Measurements from ENCODE around the gene HIVEP3. TPM values are rescaled to one million over a fixed set of nuclear protein-coding genes. Genes with fewer than 3 reads are reported as not detected.

Gene HIVEP3
- total RNA-seq, 1 experiment from 2014 or later, result 0.55 TPM

DNA sequence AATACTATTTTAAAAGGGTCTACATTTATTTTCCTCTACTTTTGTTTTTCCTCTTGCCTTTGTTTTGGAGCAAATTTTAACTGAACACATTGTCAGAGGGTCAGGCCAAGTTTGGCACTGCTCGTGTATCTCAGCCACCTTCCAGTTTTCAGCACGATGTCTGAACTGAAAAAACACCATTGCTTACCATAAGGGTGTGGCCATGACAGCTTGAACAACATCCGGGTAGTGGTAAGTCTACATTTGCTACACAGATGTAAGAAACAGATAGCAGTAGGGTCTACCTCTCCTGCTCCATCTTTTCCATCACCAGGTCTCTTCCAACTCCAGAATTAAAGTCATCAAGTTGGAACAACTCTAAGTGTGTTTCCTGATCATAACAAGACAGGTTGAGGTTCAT lies 4.2 kb downstream of the HIVEP3 start:
- Mint-ChIP-seq H3K4me1 (peaks cover 36% of the 10 kb centered on the region), H3K4me3 (no peak overlapping the region), H3K27me3 (ENCODE audit: low read depth) (peaks cover 40% of the 10 kb centered on the region), H3K36me3 (no peaks in the 10 kb centered on the region), H3K27ac (no peak overlapping the region), H3K9me3 (peaks cover 6% of the 10 kb centered on the region)
- no peak for ATAC-seq
- CTCF ChIA-PET, result no interaction called here
- TF ChIP-seq, protein P1, sequence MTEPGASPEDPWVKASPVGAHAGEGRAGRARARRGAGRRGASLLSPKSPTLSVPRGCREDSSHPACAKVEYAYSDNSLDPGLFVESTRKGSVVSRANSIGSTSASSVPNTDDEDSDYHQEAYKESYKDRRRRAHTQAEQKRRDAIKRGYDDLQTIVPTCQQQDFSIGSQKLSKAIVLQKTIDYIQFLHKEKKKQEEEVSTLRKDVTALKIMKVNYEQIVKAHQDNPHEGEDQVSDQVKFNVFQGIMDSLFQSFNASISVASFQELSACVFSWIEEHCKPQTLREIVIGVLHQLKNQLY (CRISPR knock-in tag; IDR thresholded peaks at IDR 0.05), result no peak
- TF ChIP-seq RORB (CRISPR knock-in tag; IDR thresholded peaks at IDR 0.05) (no peak), NFE2L1 (CRISPR knock-in tag; IDR thresholded peaks at IDR 0.05) (no peak), CBFB (CRISPR knock-in tag; IDR thresholded peaks at IDR 0.05; ENCODE audit: low read depth) (no peak), TEAD4 (CRISPR knock-in tag; IDR thresholded peaks at IDR 0.05) (no peak), ELF4 (CRISPR knock-in tag; IDR thresholded peaks at IDR 0.05; ENCODE audit: low read depth) (no peak), NR1H2 (CRISPR knock-in tag; IDR thresholded peaks at IDR 0.05) (no peak), SP1 (CRISPR knock-in tag; conservative IDR thresholded peaks at IDR 0.05) (no peak), OVOL2 (CRISPR knock-in tag; IDR thresholded peaks at IDR 0.05; ENCODE audit: borderline replicate concordance) (no peak)
- TF ChIP-seq, protein P2, sequence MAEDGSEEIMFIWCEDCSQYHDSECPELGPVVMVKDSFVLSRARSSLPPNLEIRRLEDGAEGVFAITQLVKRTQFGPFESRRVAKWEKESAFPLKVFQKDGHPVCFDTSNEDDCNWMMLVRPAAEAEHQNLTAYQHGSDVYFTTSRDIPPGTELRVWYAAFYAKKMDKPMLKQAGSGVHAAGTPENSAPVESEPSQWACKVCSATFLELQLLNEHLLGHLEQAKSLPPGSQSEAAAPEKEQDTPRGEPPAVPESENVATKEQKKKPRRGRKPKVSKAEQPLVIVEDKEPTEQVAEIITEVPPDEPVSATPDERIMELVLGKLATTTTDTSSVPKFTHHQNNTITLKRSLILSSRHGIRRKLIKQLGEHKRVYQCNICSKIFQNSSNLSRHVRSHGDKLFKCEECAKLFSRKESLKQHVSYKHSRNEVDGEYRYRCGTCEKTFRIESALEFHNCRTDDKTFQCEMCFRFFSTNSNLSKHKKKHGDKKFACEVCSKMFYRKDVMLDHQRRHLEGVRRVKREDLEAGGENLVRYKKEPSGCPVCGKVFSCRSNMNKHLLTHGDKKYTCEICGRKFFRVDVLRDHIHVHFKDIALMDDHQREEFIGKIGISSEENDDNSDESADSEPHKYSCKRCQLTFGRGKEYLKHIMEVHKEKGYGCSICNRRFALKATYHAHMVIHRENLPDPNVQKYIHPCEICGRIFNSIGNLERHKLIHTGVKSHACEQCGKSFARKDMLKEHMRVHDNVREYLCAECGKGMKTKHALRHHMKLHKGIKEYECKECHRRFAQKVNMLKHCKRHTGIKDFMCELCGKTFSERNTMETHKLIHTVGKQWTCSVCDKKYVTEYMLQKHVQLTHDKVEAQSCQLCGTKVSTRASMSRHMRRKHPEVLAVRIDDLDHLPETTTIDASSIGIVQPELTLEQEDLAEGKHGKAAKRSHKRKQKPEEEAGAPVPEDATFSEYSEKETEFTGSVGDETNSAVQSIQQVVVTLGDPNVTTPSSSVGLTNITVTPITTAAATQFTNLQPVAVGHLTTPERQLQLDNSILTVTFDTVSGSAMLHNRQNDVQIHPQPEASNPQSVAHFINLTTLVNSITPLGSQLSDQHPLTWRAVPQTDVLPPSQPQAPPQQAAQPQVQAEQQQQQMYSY (CRISPR knock-in tag; IDR thresholded peaks at IDR 0.05), result no peak
- TF ChIP-seq, protein P3, sequence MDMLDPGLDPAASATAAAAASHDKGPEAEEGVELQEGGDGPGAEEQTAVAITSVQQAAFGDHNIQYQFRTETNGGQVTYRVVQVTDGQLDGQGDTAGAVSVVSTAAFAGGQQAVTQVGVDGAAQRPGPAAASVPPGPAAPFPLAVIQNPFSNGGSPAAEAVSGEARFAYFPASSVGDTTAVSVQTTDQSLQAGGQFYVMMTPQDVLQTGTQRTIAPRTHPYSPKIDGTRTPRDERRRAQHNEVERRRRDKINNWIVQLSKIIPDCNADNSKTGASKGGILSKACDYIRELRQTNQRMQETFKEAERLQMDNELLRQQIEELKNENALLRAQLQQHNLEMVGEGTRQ (CRISPR knock-in tag; IDR thresholded peaks at IDR 0.05), result no peak
- TF ChIP-seq, protein P4, sequence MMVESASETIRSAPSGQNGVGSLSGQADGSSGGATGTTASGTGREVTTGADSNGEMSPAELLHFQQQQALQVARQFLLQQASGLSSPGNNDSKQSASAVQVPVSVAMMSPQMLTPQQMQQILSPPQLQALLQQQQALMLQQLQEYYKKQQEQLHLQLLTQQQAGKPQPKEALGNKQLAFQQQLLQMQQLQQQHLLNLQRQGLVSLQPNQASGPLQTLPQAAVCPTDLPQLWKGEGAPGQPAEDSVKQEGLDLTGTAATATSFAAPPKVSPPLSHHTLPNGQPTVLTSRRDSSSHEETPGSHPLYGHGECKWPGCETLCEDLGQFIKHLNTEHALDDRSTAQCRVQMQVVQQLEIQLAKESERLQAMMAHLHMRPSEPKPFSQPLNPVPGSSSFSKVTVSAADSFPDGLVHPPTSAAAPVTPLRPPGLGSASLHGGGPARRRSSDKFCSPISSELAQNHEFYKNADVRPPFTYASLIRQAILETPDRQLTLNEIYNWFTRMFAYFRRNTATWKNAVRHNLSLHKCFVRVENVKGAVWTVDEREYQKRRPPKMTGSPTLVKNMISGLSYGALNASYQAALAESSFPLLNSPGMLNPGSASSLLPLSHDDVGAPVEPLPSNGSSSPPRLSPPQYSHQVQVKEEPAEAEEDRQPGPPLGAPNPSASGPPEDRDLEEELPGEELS (CRISPR knock-in tag; IDR thresholded peaks at IDR 0.05), result no peak
- TF ChIP-seq, protein P5, sequence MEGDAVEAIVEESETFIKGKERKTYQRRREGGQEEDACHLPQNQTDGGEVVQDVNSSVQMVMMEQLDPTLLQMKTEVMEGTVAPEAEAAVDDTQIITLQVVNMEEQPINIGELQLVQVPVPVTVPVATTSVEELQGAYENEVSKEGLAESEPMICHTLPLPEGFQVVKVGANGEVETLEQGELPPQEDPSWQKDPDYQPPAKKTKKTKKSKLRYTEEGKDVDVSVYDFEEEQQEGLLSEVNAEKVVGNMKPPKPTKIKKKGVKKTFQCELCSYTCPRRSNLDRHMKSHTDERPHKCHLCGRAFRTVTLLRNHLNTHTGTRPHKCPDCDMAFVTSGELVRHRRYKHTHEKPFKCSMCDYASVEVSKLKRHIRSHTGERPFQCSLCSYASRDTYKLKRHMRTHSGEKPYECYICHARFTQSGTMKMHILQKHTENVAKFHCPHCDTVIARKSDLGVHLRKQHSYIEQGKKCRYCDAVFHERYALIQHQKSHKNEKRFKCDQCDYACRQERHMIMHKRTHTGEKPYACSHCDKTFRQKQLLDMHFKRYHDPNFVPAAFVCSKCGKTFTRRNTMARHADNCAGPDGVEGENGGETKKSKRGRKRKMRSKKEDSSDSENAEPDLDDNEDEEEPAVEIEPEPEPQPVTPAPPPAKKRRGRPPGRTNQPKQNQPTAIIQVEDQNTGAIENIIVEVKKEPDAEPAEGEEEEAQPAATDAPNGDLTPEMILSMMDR (IDR thresholded peaks at IDR 0.05), result no peak
- TF ChIP-seq, protein P6, sequence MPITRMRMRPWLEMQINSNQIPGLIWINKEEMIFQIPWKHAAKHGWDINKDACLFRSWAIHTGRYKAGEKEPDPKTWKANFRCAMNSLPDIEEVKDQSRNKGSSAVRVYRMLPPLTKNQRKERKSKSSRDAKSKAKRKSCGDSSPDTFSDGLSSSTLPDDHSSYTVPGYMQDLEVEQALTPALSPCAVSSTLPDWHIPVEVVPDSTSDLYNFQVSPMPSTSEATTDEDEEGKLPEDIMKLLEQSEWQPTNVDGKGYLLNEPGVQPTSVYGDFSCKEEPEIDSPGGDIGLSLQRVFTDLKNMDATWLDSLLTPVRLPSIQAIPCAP (CRISPR knock-in tag; IDR thresholded peaks at IDR 0.05), result no peak
- no peak for DNase-seq (ENCODE audit: low spot score)
- POLR2A ChIA-PET, result no interaction called here

DNA sequence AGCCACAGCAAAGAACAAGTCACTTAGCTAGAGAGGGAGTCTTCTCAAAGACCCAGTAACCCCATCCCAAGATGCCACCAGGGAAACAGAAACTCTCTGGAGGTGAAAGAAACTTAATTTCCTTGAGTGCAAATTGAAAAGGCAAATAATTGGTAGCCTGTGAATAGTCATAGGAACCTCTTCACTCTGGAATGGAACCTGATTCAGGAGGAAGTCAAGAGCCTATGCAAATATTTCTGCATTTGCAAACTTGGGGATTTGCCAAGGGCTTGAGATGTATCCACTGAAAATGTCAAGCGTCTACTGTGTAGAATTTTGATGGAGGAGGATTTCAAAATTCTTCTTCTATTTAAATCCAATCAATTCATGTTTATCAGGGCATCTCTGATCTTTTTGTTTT lies 5.7 kb downstream of the HIVEP3 start:
- Mint-ChIP-seq H3K9me3 (peaks cover 11% of the 10 kb centered on the region), H3K27ac (no peak overlapping the region), H3K27me3 (ENCODE audit: low read depth) (peaks cover 26% of the 10 kb centered on the region), H3K4me3 (no peak overlapping the region), H3K4me1 (peaks cover 23% of the 10 kb centered on the region), H3K36me3 (no peaks in the 10 kb centered on the region)
- ChIA-PET CTCF (no interaction called here), POLR2A (no interaction called here)
- no peak for ATAC-seq
- DNase-seq (ENCODE audit: low spot score), result no peak
- TF ChIP-seq, protein P7, sequence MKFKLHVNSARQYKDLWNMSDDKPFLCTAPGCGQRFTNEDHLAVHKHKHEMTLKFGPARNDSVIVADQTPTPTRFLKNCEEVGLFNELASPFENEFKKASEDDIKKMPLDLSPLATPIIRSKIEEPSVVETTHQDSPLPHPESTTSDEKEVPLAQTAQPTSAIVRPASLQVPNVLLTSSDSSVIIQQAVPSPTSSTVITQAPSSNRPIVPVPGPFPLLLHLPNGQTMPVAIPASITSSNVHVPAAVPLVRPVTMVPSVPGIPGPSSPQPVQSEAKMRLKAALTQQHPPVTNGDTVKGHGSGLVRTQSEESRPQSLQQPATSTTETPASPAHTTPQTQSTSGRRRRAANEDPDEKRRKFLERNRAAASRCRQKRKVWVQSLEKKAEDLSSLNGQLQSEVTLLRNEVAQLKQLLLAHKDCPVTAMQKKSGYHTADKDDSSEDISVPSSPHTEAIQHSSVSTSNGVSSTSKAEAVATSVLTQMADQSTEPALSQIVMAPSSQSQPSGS (CRISPR knock-in tag; IDR thresholded peaks at IDR 0.05; ENCODE audit: borderline replicate concordance, low read depth), result no peak
- TF ChIP-seq, protein P8, sequence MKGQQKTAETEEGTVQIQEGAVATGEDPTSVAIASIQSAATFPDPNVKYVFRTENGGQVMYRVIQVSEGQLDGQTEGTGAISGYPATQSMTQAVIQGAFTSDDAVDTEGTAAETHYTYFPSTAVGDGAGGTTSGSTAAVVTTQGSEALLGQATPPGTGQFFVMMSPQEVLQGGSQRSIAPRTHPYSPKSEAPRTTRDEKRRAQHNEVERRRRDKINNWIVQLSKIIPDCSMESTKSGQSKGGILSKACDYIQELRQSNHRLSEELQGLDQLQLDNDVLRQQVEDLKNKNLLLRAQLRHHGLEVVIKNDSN (CRISPR knock-in tag; IDR thresholded peaks at IDR 0.05), result no peak
- no peak for TF ChIP-seq ETV6 (CRISPR knock-in tag; IDR thresholded peaks at IDR 0.05)

Measured in WTC11 (cell line).